ENCODE results near the gene CLIC5.

DNA sequence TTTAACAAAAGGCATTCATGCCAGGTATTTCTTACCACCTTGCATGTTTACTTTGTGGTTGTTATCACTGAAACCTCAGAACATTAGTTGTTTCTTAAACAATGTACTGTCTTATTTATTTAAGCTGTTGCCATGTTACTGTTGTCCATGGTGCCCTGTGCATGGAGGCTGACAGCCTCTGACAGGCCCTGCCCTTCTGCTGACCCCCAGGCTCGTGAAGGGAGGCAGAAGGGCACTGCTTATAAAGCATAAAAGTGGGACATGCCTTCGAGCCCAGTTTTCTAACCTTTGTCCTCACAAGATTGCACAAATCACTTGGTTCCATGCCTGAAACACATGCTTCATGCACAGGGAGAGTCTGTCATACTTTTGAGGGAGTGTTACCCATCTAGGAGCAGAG is 46.7 kb upstream of the CLIC5 start:
- TF ChIP-seq, protein P1, sequence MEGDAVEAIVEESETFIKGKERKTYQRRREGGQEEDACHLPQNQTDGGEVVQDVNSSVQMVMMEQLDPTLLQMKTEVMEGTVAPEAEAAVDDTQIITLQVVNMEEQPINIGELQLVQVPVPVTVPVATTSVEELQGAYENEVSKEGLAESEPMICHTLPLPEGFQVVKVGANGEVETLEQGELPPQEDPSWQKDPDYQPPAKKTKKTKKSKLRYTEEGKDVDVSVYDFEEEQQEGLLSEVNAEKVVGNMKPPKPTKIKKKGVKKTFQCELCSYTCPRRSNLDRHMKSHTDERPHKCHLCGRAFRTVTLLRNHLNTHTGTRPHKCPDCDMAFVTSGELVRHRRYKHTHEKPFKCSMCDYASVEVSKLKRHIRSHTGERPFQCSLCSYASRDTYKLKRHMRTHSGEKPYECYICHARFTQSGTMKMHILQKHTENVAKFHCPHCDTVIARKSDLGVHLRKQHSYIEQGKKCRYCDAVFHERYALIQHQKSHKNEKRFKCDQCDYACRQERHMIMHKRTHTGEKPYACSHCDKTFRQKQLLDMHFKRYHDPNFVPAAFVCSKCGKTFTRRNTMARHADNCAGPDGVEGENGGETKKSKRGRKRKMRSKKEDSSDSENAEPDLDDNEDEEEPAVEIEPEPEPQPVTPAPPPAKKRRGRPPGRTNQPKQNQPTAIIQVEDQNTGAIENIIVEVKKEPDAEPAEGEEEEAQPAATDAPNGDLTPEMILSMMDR (IDR thresholded peaks at IDR 0.05) = no peak
- TF ChIP-seq, protein P2, sequence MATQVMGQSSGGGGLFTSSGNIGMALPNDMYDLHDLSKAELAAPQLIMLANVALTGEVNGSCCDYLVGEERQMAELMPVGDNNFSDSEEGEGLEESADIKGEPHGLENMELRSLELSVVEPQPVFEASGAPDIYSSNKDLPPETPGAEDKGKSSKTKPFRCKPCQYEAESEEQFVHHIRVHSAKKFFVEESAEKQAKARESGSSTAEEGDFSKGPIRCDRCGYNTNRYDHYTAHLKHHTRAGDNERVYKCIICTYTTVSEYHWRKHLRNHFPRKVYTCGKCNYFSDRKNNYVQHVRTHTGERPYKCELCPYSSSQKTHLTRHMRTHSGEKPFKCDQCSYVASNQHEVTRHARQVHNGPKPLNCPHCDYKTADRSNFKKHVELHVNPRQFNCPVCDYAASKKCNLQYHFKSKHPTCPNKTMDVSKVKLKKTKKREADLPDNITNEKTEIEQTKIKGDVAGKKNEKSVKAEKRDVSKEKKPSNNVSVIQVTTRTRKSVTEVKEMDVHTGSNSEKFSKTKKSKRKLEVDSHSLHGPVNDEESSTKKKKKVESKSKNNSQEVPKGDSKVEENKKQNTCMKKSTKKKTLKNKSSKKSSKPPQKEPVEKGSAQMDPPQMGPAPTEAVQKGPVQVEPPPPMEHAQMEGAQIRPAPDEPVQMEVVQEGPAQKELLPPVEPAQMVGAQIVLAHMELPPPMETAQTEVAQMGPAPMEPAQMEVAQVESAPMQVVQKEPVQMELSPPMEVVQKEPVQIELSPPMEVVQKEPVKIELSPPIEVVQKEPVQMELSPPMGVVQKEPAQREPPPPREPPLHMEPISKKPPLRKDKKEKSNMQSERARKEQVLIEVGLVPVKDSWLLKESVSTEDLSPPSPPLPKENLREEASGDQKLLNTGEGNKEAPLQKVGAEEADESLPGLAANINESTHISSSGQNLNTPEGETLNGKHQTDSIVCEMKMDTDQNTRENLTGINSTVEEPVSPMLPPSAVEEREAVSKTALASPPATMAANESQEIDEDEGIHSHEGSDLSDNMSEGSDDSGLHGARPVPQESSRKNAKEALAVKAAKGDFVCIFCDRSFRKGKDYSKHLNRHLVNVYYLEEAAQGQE (IDR thresholded peaks at IDR 0.05; ENCODE audit: insufficient read depth in 1 of 2, low read depth in 2 of 2, low read length in 1 of 2) = no peak
- no peak for TF ChIP-seq POLR2AphosphoS5 (IDR thresholded peaks at IDR 0.05; ENCODE audit: low read depth, low read length)
- TF ChIP-seq SIN3A (IDR thresholded peaks at IDR 0.05; ENCODE audit: borderline replicate concordance, insufficient read depth, low read depth, low read length) = no peak

Data from Panc1 (cell line).